ENCODE measurements around the gene ARHGAP35. TPM values are rescaled to one million over a fixed set of nuclear protein-coding genes. Genes with fewer than 3 reads are reported as not detected.
A peak's percentile ranks its signal among the peaks of the same experiment; 100 is the strongest.

ARHGAP35 gene
- total and polyA plus RNA-seq, 2 experiments from 2014 or later: 13.6 to 57.7 TPM

- Histone ChIP-seq H3F3A (replicated peaks; ENCODE audit: low read depth) (no peaks in the 10 kb centered on the region), H3K4me3 (no peak overlapping the region), H3K4me1 (ENCODE audit: insufficient read depth) (peaks cover 24% of the 10 kb centered on the region), H3K27ac (ENCODE audit: low read depth) (peak overlapping the region; percentile 5; the same call in 1 of the 2 replicates), H3K27me3 (ENCODE audit: insufficient read depth) (no peaks in the 10 kb centered on the region), H3K4me2 (no peak overlapping the region), H4K20me1 (replicated peaks; ENCODE audit: insufficient read depth) (peaks cover 53% of the 10 kb centered on the region), H3K79me2 (replicated peaks; ENCODE audit: insufficient read depth) (peaks cover 97% of the 10 kb centered on the region), H3K9me2 (ENCODE audit: insufficient read depth) (no peaks in the 10 kb centered on the region), H2AFZ (no peak overlapping the region), H3K36me3 (ENCODE audit: insufficient read depth) (no peaks in the 10 kb centered on the region)
- Mint-ChIP-seq H3K4me3 (no peak overlapping the region), H3K27me3 (ENCODE audit: insufficient read depth, low read depth, poor library complexity) (peaks cover 5% of the 10 kb centered on the region), H3K9me3 (no peaks in the 10 kb centered on the region), H3K27ac (no peak overlapping the region; the same call in 1 of the 2 replicates), H3K36me3 (ENCODE audit: low read depth) (no peaks in the 10 kb centered on the region), H3K4me1 (peaks cover 43% of the 10 kb centered on the region)
- TF ChIP-seq STAT1 (IDR thresholded peaks at IDR 0.05; ENCODE audit: unreplicated experiment) (no peak), ETS1 (IDR thresholded peaks at IDR 0.05) (no peak), POLR2AphosphoS5 (IDR thresholded peaks at IDR 0.05; ENCODE audit: low read depth) (no peak), NANOG (IDR thresholded peaks at IDR 0.05; ENCODE audit: borderline replicate concordance) (no peak), ZNF114 (CRISPR knock-in tag; IDR thresholded peaks at IDR 0.05) (no peak), REST (IDR thresholded peaks at IDR 0.05; ENCODE audit: unreplicated experiment) (no peak), JUNB (IDR thresholded peaks at IDR 0.05; ENCODE audit: unreplicated experiment) (no peak), CTCF (conservative IDR thresholded peaks at IDR 0.05; ENCODE audit: low read depth in 2 of 2) (no peak), EZH2 (IDR thresholded peaks at IDR 0.05; ENCODE audit: low read depth, unreplicated experiment) (no peak)
- no peak for DNase-seq (ENCODE audit: low spot score)
- ATAC-seq: no peak
Measured at GRCh38 chr19:46901701-46902401, 41.1 kb downstream of the ARHGAP35 start.
